ENCODE measurements around the gene CAMSAP2.
"Not testable (repeated sequence)": the region's sequence is repeated elsewhere in the genome, so short reads cannot be mapped to it uniquely, and the experiment has no call there.

The CAMSAP2 gene

GRCh38 chr1:200808846-200809245 lies 70.2 kb downstream of the CAMSAP2 start:
- peaks cover 65% of the 10 kb centered on the region for H3K36me3 Mint-ChIP-seq (ENCODE audit: low read depth)
- H3K4me3 Mint-ChIP-seq: no peak overlapping the region

DNA sequence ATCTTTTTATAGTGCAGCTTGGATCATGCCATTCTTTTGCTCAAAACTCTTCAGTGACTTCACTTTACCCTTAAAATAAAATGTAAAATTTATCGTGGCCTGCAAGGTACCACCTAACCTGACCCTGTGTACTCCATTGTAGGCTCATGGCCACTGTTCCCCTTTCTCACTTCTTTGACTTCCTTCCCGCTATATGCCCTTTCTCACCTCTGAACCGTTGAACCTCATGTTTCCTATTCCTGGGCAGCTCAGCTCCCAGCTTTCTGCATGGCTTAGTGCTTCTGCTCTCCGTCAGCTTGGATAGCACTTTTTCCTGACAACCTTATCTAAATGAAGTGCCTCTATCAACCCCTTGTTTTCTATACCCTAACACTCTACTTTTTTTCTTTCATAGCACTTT lies 73.0 kb downstream of the CAMSAP2 start:
- Mint-ChIP-seq H3K4me1 (no peaks in the 10 kb centered on the region), H3K27ac (no peak overlapping the region), H3K9me3 (no peaks in the 10 kb centered on the region), H3K4me3 (no peak overlapping the region), H3K36me3 (ENCODE audit: low read depth) (peaks cover 63% of the 10 kb centered on the region), H3K27me3 (ENCODE audit: low read depth) (no peaks in the 10 kb centered on the region)
- TF ChIP-seq, protein P1, sequence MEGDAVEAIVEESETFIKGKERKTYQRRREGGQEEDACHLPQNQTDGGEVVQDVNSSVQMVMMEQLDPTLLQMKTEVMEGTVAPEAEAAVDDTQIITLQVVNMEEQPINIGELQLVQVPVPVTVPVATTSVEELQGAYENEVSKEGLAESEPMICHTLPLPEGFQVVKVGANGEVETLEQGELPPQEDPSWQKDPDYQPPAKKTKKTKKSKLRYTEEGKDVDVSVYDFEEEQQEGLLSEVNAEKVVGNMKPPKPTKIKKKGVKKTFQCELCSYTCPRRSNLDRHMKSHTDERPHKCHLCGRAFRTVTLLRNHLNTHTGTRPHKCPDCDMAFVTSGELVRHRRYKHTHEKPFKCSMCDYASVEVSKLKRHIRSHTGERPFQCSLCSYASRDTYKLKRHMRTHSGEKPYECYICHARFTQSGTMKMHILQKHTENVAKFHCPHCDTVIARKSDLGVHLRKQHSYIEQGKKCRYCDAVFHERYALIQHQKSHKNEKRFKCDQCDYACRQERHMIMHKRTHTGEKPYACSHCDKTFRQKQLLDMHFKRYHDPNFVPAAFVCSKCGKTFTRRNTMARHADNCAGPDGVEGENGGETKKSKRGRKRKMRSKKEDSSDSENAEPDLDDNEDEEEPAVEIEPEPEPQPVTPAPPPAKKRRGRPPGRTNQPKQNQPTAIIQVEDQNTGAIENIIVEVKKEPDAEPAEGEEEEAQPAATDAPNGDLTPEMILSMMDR (IDR thresholded peaks at IDR 0.05; ENCODE audit: unreplicated experiment in 3 of 3): no peak

More at GRCh38 chr1:200808846-200809245, 70.2 kb downstream of the CAMSAP2 start:
- TF ChIP-seq, protein P1 (IDR thresholded peaks at IDR 0.05; ENCODE audit: unreplicated experiment in 3 of 3): no peak
- Mint-ChIP-seq H3K9me3 (no peaks in the 10 kb centered on the region), H3K27me3 (ENCODE audit: low read depth) (no peaks in the 10 kb centered on the region), H3K4me1 (no peaks in the 10 kb centered on the region), H3K27ac (no peak overlapping the region)

DNA sequence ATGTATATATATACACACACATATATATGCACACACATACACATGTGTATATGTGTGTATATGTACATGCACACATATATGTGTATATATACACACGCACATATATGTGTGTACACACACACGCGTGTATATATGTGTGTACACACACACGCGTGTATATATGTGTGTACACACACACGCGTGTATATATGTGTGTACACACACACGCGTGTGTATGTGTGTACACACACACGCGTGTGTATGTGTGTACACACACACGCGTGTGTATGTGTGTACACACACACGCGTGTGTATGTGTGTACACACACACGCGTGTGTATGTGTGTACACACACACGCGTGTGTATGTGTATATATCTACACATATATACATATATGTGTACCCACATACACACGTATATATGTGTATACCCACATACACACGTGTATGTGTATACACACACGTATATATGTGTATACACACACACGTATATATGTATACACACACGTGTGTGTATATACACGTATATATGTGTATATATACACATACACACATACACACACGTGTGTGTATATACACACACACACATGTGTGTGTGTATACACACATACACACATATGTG lies 78.0 kb downstream of the CAMSAP2 start:
- H3K27me3 Mint-ChIP-seq (ENCODE audit: low read depth); H3K9me3 Mint-ChIP-seq; H3K27ac Mint-ChIP-seq; H3K4me3 Mint-ChIP-seq; H3K4me1 Mint-ChIP-seq: not testable (repeated sequence)
- peaks cover 51% of the 10 kb centered on the region for H3K36me3 Mint-ChIP-seq (ENCODE audit: low read depth)

- Mint-ChIP-seq H3K4me3 (no peak overlapping the region), H3K27ac (no peak overlapping the region)
- TF ChIP-seq, protein P1 (IDR thresholded peaks at IDR 0.05; ENCODE audit: unreplicated experiment in 3 of 3): no peak
Measured at GRCh38 chr1:200818248-200818647, 79.6 kb downstream of the CAMSAP2 start.

DNA sequence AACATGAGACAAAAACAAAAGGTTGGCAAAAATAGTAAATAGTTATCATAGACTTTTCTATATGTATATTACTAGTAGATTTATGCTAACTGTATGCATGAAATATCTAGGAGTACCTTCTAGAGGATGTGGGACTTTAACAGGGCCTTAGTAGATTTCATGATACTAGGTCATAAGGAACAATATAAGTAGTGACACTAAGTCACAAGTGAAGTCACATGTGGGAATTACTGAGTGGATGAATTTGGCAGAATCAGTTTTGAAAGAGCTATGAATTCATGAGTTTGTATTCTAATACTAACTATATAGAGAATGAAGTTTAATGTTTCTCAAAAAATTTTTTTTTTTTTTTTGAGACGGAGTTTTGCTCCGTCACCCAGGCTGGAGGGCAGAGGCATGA lies 81.0 kb downstream of the CAMSAP2 start:
- Mint-ChIP-seq H3K27ac (no peak overlapping the region), H3K4me1 (no peaks in the 10 kb centered on the region), H3K36me3 (ENCODE audit: low read depth) (peaks cover 48% of the 10 kb centered on the region), H3K27me3 (ENCODE audit: low read depth) (no peaks in the 10 kb centered on the region), H3K9me3 (no peaks in the 10 kb centered on the region), H3K4me3 (no peak overlapping the region)
- TF ChIP-seq, protein P1 (IDR thresholded peaks at IDR 0.05; ENCODE audit: unreplicated experiment in 3 of 3): no peak

More at GRCh38 chr1:200818248-200818647, 79.6 kb downstream of the CAMSAP2 start:
- Mint-ChIP-seq H3K27me3 (ENCODE audit: low read depth) (no peaks in the 10 kb centered on the region), H3K36me3 (ENCODE audit: low read depth) (peaks cover 43% of the 10 kb centered on the region), H3K4me1 (no peaks in the 10 kb centered on the region), H3K9me3 (no peaks in the 10 kb centered on the region)

- Mint-ChIP-seq H3K4me3 (no peak overlapping the region), H3K4me1 (peaks cover 9% of the 10 kb centered on the region), H3K36me3 (ENCODE audit: low read depth) (peaks cover 32% of the 10 kb centered on the region), H3K9me3 (peaks cover 4% of the 10 kb centered on the region), H3K27me3 (ENCODE audit: low read depth) (no peaks in the 10 kb centered on the region), H3K27ac (no peak overlapping the region)
- TF ChIP-seq, protein P1 (IDR thresholded peaks at IDR 0.05; ENCODE audit: unreplicated experiment in 3 of 3): no peak
Measured at GRCh38 chr1:200831091-200831490, 92.4 kb downstream of the CAMSAP2 start.

Measured in nephron (organoid).